GM10266 (cell line): ENCODE results near the gene IL15.

Experiments used
- DNase-seq: peaks from one replicate; pipeline ENCODE4 v3.0.0; 2012; ENCODE audit errors: extremely low spot score
- CTCF ChIP-seq: IDR thresholded peaks from 2 replicates; pipeline ENCODE4 v1.5.1; 2012; ENCODE audit warnings: mild to moderate bottlenecking, low read depth; ENCODE audit not compliant: control insufficient read depth, insufficient read depth; ENCODE audit errors: missing control alignments

IL15 gene

DNA sequence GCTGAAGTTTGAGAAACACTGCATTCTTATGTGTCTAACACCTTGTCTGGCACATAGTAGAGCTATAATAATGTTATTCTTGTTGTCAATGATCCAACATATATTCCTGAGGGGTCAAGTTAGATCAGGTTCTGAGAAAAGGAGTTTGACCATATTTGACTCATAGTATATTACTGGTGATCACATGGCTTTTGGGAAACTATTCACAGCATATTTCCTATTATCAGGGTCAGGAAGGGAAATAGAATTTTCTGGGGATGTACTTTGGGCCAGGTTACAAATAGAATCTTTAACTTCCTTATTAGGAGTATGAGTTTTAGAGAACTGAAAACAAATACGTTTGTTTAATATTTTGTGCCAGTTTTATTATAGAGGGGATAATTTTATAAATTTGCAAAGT, 11.6 kb downstream of the IL15 start:
- TF ChIP-seq CTCF: no peak
- no peak for DNase-seq

DNA sequence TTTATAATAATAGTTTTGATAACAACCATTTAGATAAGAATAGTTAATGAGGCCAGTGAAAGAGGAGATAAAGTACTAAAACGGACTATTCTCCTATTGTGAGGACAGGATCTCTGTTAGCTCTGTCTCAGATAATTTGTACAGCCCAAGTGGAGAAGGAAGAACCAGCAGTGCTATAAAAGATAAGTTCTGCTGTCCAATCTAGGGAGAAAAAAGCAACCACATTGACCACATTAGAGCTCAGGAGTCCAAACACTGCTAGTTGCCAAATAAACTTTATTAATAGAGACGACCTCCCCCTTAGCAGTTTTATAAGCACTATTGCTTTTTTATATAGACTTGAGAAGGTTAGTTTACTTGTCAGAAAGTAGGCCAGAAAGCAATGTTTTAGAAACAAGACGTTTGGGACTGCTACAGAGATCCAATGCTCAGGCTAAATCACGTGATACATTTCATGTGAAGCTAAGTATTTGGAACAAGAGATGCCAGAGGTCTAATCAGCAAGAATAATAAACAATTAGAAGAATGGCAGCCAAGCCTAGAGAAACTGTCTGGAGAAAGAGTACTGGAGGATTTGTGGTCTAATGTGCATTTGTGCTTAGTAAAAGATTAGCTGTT, 15.9 kb downstream of the IL15 start:
- no peak for DNase-seq

GRCh38 chr4:141654098-141654497, 17.7 kb downstream of the IL15 start:
- DNase-seq: no peak
- peak; percentile 28 for TF ChIP-seq CTCF

More for the DNA sequence above, 15.9 kb downstream of the IL15 start:
- TF ChIP-seq CTCF: no peak

GRCh38 chr4:141656031-141656430, 19.6 kb downstream of the IL15 start:
- TF ChIP-seq CTCF: no peak
- no peak for DNase-seq

- no peak for DNase-seq
- no peak for TF ChIP-seq CTCF
Observed at GRCh38 chr4:141657550-141658250, 21.3 kb downstream of the IL15 start.

DNA sequence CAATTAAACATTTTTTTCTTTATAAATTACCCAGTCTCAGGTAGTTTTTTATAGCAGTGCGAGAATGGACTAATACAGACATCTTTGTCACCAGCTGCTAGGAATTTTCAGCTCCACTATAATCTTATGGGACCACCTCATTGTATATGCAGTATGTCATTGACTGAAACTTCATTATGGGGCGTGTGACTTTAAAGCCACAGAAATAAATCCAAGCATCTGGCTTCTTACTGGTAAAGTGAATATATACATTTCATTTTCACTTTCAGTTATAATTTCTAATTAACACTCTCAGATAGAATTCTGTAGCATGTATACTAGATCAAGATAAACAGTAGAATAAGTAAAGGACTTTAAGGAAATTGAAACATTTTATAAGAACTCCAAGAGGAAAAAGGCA, 21.9 kb downstream of the IL15 start:
- DNase-seq: no peak
- TF ChIP-seq CTCF: no peak

DNA sequence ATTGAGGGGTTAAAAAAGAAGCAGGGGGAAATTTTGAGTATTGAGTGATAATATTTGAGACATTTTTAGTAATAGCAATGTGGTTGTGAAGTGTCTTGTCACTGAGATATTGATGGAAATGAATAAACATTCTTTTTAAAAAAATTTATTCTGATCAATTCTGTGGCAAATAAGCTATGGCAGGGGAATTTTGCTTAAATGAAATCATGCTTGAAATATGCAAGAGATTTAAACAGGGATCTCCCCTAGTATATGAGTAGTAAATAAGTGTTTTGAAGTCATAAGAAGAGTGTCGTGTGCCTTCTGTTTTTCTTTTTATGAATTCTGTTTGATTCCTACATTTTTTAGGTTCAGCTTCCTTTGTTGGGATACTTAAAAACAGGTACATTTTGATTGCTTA, 23.2 kb downstream of the IL15 start:
- no peak for DNase-seq
- no peak for TF ChIP-seq CTCF
